ENCODE results near the gene ITFG1. TPM values are rescaled to one million over a fixed set of nuclear protein-coding genes. Genes with fewer than 3 reads are reported as not detected.
"Not testable (repeated sequence)": the region's sequence is repeated elsewhere in the genome, so short reads cannot be mapped to it uniquely, and the experiment has no call there.

The ITFG1 gene
- polyA plus RNA-seq, 4 donors, result 94.0 to 142 (median 104) TPM

DNA sequence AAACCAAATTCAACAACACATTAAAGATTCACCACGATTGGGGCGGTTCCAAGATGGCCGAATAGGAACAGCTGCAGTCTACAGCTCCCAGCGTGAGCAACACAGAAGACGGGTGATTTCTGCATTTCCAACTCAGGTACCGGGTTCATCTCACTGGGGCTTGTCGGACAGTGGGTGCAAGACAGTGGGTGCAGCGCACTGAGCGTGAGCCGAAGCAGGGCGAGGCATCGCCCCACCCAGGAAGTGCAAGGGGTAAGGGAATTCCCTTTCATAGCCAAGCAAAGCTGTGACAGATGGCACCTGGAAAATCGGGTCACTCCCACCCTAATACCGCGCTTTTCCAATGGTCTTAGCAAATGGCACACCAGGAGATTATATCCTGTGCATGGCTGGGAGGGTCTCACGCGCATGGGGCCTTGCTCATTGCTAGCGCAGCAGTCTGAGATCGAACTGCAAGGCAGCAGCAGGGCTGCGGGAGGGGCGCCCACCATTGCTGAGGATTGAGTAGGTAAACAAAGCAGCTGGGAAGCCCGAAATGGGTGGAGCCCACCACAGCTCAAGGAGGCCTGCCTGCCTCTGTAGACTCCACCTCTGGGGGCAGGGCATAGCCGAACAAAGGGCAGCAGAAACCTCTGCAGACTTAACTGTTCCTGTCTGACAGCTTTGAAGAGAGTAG lies 113.7 kb downstream of the ITFG1 start:
- DNase-seq (ENCODE audit: low read depth in 4 of 4, low spot score in 2 of 4), result not testable (repeated sequence)

DNA sequence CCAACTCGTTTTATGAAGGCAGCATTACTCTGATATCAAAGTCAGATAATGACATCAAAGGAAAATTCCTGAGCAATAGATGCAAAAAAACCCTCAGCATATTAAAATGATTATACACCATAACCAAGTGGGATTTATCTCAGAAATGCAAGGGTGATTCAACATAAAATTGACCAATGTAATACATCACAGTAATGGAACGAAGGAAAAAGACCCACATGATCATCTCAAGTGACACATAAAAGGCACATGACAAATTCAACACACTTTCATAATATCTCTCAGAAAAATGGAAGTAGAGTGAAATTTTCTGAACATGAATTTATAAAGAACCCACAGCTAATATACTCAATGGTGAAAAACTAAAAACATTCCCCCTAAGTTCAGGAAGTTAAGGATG lies 118.8 kb downstream of the ITFG1 start:
- no peak for DNase-seq (ENCODE audit: low read depth in 4 of 4, low spot score in 2 of 4)

DNA sequence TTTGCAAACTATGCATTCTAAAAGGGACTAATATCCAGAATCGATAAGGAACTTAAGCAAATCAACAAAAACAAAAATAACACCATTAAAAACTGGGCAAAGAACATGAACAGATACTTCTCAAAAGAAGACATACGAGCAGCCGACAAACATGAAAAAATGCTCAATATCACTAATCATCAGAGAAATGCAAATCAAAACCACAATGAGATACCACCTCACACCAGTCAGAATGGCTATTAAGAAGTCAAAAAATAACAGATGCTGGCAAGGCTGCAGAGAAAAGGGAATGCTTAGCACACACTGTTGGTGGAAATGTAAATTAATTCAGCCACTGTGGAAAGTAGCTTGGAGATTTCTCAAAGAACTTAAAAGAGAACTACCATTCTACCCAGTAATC lies 130.3 kb downstream of the ITFG1 start:
- not testable (repeated sequence) for DNase-seq (ENCODE audit: low read depth in 4 of 4, low spot score in 2 of 4)

DNA sequence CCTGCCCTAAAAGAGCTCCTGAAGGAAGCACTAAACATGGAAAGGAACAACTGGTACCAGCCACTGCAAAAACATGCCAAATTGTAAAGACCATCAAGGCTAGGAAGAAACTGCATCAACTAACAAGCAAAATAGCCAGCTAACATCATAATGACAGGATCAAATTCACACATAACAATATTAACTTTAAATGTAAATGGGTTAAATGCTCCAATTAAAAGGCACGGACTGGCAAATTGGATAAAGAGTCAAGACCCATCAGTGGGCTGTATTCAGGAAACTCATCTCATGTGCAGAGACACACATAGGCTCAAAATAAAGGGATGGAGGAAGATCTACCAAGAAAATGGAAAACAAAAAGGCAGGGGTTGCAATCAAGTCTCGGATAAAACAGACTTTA lies 136.6 kb downstream of the ITFG1 start:
- DNase-seq (ENCODE audit: low read depth in 4 of 4, low spot score in 2 of 4), result not testable (repeated sequence)

DNA sequence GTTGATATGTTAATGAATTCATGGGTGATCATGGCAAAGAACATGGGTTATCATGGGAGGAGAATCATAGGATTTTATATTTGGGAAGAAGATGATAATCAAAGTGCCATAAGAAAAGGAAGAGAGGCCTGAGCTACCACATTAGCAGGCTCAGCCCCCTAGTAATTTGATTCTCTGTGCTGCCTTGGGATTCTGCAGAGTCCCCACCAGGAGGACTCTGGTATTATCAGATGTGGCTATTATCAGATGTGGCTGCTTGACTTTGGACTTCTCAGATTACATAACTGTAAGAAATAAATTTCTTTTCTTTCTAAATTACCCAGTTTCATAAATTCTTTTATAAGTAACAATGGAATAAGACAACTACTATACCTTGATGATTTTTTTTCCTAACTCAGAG lies 137.6 kb downstream of the ITFG1 start:
- DNase-seq (ENCODE audit: low read depth in 4 of 4, low spot score in 2 of 4), result no peak

DNA sequence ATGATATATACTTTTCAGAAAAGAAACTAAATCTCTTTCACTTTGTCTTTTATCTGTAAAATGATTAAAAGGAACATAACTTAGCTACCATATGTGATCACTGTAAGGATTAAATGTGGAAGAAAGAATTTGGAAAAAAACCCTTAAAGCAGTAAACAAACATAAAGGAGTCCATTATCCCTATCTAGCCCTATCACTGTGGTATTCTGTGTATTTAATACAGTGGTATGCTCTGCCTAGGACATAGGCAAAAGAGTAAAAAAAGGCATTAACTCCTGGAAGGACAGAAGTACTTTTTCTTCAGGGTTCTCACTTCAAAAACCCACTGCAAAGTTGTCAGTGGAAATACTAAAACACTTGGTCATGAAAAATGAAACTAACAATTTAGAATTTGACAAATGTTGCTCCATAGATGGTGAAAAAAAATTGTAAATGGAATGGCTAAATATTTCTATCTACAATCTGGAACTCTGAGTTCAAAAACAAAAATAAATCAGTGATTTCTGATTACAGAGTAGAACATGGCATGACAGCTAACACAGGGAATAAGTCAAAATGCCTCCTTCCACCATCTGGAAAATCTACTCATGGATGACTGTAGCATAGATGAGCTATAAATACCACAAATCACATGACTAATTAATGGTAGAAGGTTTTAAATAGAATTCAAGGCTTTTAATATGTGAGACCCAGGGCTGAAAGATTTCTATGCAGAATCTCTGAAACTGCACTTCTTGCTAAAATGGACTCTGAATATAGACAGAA lies 140.1 kb downstream of the ITFG1 start:
- DNase-seq (ENCODE audit: low read depth in 4 of 4, low spot score in 2 of 4), result no peak

DNA sequence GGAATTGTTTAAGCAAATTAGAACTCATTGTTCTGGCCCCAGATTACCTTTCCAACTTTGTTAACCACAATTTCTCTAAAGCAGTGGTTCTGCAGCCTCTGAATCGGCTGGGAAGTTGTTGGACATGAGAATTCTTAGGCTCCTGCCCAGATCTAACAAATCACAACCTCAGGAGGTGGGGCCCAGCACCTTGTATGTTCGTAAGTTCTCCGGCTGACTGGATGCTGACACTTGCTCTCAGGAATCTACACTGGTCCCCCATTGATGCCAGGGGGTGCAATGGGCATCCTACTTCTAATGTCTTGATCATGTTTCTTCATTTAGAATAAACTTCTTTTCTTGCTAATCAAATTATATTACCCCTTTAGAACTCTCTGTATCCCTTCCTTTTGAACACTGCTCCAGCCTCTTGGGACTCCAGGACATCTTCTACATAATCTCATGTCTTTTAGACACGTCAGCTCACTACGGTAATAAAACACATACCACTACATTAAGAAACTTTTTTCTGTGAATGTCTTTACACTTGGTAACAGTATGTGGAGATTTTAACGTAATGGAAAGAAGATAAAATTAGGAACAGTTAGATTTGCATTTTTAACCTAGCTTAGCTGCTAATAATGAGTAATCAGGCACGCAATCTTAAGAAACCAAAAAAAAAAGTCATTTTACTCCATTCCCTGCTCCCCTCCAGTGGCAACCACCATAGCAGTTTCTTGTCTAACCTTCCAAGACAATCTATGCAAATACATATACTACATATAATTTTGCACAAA lies 143.2 kb downstream of the ITFG1 start:
- no peak for DNase-seq (ENCODE audit: low read depth in 4 of 4, low spot score in 2 of 4)

DNA sequence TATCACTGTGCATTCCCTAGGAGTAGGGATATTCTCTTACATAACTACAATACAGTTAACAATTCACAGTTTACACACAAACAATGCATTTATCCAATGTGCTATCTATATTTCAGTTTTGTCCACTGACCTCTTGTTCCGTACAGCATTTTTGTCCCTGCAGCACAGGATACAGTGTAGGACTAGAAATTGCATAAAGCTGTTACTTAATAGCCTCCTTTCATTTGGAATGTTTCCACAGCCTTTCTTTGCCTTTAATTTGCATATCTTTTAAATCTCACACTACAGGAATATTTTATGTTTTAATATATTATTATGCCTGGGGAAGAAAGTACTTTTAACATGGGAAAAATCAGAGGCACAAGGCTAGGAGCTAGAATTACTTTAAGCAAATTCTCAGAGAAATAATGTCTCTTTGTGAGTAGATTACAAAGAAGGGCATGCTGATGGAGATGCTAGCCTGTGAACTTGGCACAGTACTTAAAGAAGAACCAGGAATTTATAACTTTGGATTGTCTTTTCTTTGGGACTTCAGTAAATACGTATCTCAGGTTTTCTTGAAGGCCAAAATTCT lies 144.3 kb downstream of the ITFG1 start:
- DNase-seq (ENCODE audit: low read depth in 4 of 4, low spot score in 2 of 4), result no peak

DNA sequence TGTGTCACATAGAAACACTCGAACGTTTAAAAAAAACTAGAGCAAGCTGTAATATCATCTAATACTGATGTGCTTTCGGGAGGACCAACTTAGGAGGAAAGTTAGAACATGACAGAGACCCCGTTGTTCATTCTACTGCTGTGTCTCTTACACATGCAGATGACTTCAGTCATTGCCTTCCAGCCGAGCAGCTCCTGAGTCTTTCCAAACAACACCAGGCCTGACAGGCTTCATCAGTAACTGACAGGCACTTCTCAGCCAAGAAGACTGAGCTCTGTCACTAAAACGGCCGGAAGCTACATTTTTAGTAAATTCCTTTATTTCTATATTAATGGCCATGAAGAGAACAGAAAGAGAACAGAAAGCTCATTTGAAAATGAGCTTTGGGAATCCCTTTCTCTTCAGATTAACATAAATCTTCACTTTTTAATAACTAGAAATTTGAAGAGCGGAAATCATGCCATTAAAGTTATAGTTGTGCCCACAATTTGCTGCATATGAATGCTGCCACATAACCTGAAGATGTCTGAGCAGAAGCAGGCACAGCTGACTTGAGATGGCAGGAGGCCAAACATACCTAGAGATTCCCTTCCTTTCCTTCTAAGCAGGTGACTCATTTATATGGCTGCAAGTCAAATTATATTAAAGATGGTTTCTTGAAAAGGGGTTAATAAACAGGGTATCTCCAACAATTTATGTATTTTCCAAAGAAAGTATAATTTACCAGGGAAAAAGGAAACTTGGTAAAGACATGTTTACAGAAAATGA lies 148.9 kb downstream of the ITFG1 start:
- DNase-seq (ENCODE audit: low read depth in 4 of 4, low spot score in 2 of 4), result no peak

DNA sequence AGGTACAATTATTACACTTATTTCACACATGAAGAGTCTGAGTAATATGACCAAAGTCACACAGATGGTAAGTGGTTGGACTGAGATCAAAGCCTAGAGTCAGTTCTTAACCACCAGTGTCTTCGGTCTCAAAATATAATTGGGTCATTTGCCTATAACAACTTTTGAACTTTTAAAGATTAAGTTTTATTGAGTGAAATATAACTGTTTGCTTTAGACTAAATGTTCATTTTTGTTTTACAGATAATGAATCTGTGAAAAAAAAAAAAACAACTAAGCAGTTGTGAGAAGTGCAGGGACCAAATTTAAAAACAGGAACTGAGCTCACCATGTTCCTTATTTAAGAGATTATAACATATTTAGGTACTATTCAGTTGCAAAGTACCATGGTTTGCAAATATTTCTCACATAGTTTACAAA lies 150.1 kb downstream of the ITFG1 start:
- no peak for DNase-seq (ENCODE audit: low read depth in 4 of 4, low spot score in 2 of 4)

DNA sequence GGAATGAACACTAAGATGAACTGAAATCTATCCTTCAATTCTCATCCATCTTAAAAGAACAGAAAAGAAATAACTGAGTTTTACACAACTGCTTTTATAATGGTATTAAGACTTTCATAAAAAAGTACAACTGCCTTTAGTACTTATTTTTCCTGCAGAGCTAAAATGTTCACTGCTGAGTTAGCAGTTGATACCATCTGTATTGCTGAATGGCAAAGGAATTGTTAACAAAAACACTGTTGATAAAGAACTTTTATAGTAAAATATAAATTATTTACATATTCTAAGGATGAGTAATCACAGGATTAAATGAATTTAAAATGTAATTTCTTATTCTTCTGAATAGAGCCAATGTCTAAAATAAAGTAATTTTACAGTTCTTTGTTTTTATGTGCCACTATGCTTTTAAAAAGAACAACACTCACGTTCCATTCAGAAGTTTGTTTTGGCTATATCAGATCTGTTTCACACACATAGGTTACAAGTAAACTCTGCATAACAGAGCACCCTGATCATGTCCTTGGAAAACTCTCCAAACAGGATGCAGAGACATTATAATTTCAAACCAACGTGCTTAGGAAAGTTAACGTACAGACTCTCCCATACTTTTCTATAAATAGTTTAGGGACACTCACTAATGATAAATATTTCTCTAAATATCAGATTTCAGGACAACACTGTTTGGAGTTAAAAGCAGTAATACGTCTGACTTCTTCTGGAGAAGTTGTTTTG lies 151.1 kb downstream of the ITFG1 start:
- no peak for DNase-seq (ENCODE audit: low read depth in 4 of 4, low spot score in 2 of 4)

DNA sequence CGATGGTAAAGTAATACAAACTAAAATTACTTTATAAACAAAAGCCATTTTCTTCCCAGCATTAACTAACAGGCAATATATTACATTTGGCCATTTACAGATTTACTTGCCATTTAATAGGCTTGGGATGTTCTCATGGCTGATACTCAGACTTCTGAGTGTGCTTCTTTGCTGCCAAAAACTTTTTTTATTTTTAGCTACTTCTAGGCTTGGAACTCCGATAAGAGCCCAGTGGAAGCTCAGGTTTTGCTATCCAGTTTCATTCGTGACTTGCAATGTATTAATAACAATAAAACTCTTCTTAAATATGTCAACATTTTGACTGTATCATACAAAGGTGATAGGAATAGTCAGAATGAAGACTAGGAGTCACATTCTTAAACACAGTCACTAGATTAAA lies 152.3 kb downstream of the ITFG1 start:
- no peak for DNase-seq (ENCODE audit: low read depth in 4 of 4, low spot score in 2 of 4)

DNA sequence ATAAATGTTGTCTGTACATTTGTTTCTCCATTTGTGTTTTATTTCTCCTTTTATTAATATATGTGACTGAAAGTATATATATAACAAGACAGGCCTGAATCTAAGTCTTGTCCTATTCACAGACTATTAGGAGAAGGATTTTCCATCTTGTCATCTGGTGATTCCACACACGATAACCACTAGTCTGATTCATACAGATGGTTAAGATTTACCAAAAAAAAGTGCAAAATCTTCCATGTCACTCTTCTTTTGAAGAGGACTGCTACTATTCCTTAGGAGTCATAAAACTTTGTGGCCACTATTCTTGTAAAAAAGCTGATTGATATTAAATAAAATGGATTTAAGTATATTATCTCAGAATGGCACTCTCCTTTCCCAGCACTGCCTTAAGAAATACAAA lies 156.3 kb downstream of the ITFG1 start:
- DNase-seq (ENCODE audit: low read depth in 4 of 4, low spot score in 2 of 4), result no peak

DNA sequence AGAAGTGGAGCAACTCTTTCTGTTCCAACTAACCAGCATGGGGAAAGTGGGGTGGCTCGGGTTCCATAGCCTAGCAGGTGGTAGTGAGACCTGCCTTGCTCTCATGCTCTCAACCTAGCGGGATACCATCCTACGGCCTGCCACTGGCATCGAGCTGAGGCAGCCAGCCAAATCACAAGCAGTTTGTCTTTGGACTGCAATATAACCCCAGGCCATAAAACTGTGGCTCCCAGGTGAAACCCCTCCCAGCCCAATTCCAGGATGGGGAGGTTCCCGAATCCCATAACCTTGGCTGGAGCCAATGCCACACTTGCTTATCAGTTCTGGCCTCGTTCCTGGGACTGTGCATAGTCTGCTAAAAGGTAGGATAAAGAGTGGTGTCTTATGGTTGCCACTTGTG lies 161.3 kb downstream of the ITFG1 start:
- DNase-seq (ENCODE audit: low read depth in 4 of 4, low spot score in 2 of 4), result no peak

DNA sequence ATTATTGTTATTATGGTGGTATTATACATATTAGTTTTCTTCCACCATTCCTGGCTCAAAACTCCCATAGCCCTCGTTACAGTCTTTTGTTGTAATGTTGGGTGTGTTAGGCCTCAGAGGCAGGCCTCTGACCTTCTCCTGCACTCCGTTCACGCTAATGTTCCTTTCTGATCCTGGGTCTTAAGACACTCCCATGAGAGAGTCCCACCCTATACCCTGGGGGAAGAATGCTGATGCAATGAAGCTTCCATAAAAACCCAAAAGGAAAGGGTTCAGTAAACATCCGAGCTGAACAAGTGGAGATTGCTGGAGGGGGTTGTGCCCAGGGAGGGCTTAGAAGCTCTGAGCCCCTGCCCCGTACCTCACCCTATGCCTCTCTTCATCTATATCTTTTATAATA lies 175.9 kb downstream of the ITFG1 start:
- no peak for DNase-seq (ENCODE audit: low read depth in 4 of 4, low spot score in 2 of 4)

DNA sequence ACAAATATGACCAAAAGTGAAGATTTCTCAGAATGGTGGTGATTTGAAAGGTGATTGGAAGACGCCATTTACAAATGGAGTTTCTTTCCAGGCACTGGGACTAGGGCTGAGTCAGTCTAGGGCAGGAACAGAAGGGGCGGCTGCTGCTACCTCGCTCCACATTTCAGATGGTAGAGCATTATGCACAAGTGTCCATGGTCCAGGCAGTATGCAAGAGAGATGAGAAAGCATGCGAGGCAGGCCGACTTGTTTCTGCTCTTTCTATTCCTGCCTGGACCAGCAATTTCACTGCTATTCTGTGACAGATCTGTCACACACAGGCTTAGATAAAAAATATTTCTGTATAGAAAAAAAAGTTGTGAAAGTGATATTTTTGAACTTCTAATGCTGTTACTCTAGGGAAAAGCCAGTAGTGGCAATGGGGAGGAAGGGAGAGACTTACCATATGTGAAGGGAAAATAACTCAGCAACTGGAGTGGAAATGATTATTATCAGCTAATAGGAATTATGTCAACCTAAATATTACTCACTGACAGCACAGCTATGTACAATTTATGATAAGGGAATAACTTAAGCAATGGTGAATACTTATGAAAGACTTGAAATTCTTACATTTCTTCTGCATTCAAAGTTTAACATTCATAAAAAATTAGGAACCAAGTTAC lies 182.4 kb downstream of the ITFG1 start:
- DNase-seq (ENCODE audit: low read depth in 4 of 4, low spot score in 2 of 4), result no peak

DNA sequence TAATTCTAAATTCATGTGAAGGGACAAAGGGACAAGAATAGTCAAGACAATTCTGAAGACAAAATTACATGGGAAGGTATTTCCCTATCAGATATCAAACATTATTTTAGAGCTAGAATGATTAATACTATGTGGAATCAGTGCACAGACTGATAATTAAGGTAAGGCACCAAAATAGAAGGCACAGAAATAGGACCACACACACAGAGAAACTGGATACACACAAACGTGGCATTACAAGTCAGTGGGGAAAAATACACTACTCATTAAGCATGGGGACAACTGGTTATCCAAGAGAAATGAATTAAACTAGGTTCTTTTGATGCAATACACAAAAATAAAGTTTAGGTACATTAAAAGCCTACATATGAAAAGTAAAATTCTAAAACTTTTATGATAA lies 184.3 kb downstream of the ITFG1 start:
- no peak for DNase-seq (ENCODE audit: low read depth in 4 of 4, low spot score in 2 of 4)

DNA sequence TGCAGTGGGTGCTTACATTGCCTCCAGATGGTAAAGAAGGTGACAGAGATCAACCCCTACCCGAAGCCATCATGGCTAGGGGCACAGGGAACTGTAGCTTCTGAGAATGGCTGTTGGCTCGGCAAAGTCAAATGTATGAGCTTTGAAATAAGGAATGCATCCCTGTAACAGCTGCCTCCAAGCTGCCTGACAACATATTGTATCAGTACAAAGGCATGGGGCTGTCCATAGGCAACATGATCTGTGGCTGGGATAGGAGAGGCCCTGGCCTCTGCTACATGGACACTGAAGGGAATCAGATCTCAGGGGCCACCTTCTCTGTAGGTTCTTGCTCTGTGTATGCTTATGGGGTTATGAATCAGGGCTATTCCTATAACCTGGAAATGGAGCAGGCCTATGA lies 197.9 kb downstream of the ITFG1 start:
- no peak for DNase-seq (ENCODE audit: low read depth in 4 of 4, low spot score in 2 of 4)

DNA sequence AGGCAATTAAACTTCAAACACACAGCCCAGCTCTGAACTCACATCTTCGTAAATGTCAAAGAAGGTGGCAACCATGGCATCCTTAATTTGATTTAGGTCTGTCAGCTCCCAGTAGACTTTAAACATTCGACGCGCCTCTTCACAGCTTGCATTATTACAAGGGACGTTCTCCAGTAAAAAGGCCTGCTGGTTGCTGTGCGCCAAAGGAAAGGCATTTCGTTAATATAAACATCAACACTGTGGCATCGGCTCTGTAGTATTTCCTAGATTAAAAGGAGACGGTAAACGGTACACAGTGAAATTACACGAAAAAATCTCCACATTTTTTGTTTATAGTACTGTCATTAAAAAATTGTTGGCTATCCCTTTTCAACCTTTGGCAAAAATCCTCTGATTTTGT lies 200.4 kb downstream of the ITFG1 start:
- no peak for DNase-seq (ENCODE audit: low read depth in 4 of 4, low spot score in 2 of 4)
